Stomach (tissue), 9 donors: ENCODE data around the gene NTRK2. TPM values are rescaled to one million over a fixed set of nuclear protein-coding genes. Genes with fewer than 3 reads are reported as not detected.

Experiments
- DNase-seq, 2 donors: peaks; one replicate each; pipeline versions ENCODE4 v3.0.0 to v3.0.0-alpha.2; 2013 to 2019
- H3K27ac ChIP-seq, 5 donors: fragments of 200-600 bp in 4 of 5; sonication (generic) in 4 of 5; one replicate each; pipeline ENCODE4 v1.5.1; 2013 to 2019; ENCODE audit warnings: mild to moderate bottlenecking in 1 of 5, moderate library complexity in 1 of 5
- H3K27me3 ChIP-seq, 3 donors: fragments of 200-600 bp; sonication (generic); one replicate each; pipeline ENCODE4 v1.5.1; 2017 to 2019; ENCODE audit warnings: mixed run types in 1 of 3
- H3K36me3 ChIP-seq, 4 donors: fragments of 200-600 bp; sonication (generic); 1 replicate in 3 of 4; 2 replicates in 1 of 4; pipeline ENCODE4 v1.5.1; 2016 to 2019
- H3K4me1 ChIP-seq, 4 donors: fragments of 200-600 bp; sonication (generic); one replicate each; pipeline ENCODE4 v1.5.1; 2016 to 2019
- H3K4me3 ChIP-seq, 4 donors: fragments of 200-600 bp; sonication (generic) in 3 of 4; one replicate each; pipeline ENCODE4 v1.5.1; 2016 to 2019; ENCODE audit warnings: mild to moderate bottlenecking in 1 of 4
- H3K9me3 ChIP-seq, 4 donors: fragments of 200-600 bp; sonication (generic); one replicate each; pipeline ENCODE4 v1.5.1; 2016 to 2019
- EP300 ChIP-seq: sonication (generic); formaldehyde crosslinking; IDR thresholded peaks from one replicate; pipeline ENCODE4 v1.6.1; 2017; ENCODE audit warnings: antibody characterized with exemption
- POLR2A ChIP-seq, 4 donors: fragments of 450-650 bp; IDR thresholded peaks; one replicate each; pipeline ENCODE4 v1.6.1; 2016; ENCODE audit warnings: antibody characterized with exemption in 4 of 4, control low read depth in 2 of 4, mild to moderate bottlenecking in 1 of 4, moderate library complexity in 1 of 4
- POLR2AphosphoS5 ChIP-seq, 3 donors: sonication (generic); formaldehyde crosslinking; IDR thresholded peaks; one replicate each; pipeline ENCODE4 v1.6.1; 2016; ENCODE audit warnings: antibody characterized with exemption in 3 of 3
- WGBS, 5 donors: extraction: QIAGEN DNeasy Blood & Tissue Kit in 3 of 5; methylation state at CpG; one replicate each; pipeline versions ENCODE4 v1.1.5 to v1.1.7; 2013 to 2018; 5-methylcytosine and 5-hydroxymethylcytosine counted together
- intact Hi-C: fragments of 100-400 bp; cut with DNase I; formaldehyde crosslinking; loops from one replicate; pipeline ENCODE4 v1.15.1; 2023; ENCODE audit warnings: low total_unique reads
- polyA plus RNA-seq, 3 donors: library from polyadenylated mRNA; stranded (reverse); fragments of 200-250 nt; gene quantifications; one replicate each; pipeline ENCODE4 v1.2.3, GENCODE V29; 2013
- total RNA-seq, 5 donors: library from RNA; depleted of rRNA; stranded (reverse); fragments of >200 nt; gene quantifications; one replicate each; pipeline versions ENCODE4 v1.1.0 to v1.2.3, GENCODE V29; 2014 to 2016
- TF ChIP-seq, protein P1 (sequence below), 7 experiments: fragments of 450-650 bp in 4 of 7; fragments of 200-600 bp in 3 of 7; sonication (generic) in 3 of 7; IDR thresholded peaks; one replicate each; pipeline ENCODE4 v1.5.1; 2016 to 2019; ENCODE audit warnings: antibody characterized with exemption in 7 of 7, control low read depth in 2 of 7, mild to moderate bottlenecking in 1 of 7
- donor health status: healthy with polysubstance abuse.
- donor health status: Bipolar disorder and iron deficiency.
- donor health status: healthy.

The NTRK2 gene
- total and polyA plus RNA-seq, 8 donors: 0.06 to 8.8 (median 2.6) TPM

DNA sequence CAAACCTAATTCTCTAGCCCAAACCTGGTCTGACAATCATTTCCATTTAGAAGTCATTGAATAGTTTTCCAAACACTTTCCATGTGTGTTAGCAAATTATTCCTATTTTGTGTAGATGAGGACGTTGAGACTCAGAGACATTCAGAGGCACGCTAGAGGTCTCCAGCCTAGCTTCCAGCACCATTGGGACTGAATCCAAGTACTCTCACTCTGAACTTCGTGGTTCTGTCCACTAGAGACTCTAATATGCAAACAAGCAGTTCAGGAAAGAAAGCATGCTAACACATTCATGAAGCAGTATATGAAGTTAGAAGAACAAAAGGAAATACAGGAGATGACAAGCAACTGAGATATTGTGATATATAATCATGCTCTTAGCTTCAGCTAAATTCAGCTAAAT is 354.8 kb downstream of the NTRK2 start:
- intact Hi-C loops: no loop called here
- Histone ChIP-seq H3K27me3 (no peaks in the 10 kb centered on the region), H3K4me3 (no peak overlapping the region), H3K36me3 (no peaks in the 10 kb centered on the region), H3K4me1 (no peaks in the 10 kb centered on the region), H3K9me3 (no peaks in the 10 kb centered on the region), H3K27ac (no peak overlapping the region)
- WGBS, 5 donors: 26 to 53% (median 34%) methylated on average over 3 of the region's 3 CpGs
- TF ChIP-seq POLR2A (IDR thresholded peaks at IDR 0.05): no peak
- TF ChIP-seq, protein P1, sequence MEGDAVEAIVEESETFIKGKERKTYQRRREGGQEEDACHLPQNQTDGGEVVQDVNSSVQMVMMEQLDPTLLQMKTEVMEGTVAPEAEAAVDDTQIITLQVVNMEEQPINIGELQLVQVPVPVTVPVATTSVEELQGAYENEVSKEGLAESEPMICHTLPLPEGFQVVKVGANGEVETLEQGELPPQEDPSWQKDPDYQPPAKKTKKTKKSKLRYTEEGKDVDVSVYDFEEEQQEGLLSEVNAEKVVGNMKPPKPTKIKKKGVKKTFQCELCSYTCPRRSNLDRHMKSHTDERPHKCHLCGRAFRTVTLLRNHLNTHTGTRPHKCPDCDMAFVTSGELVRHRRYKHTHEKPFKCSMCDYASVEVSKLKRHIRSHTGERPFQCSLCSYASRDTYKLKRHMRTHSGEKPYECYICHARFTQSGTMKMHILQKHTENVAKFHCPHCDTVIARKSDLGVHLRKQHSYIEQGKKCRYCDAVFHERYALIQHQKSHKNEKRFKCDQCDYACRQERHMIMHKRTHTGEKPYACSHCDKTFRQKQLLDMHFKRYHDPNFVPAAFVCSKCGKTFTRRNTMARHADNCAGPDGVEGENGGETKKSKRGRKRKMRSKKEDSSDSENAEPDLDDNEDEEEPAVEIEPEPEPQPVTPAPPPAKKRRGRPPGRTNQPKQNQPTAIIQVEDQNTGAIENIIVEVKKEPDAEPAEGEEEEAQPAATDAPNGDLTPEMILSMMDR (IDR thresholded peaks at IDR 0.05): no peak
- no peak for TF ChIP-seq POLR2AphosphoS5 (IDR thresholded peaks at IDR 0.05)
- no peak for TF ChIP-seq EP300
- DNase-seq: peak in 1 of 2 donors; percentile 37

DNA sequence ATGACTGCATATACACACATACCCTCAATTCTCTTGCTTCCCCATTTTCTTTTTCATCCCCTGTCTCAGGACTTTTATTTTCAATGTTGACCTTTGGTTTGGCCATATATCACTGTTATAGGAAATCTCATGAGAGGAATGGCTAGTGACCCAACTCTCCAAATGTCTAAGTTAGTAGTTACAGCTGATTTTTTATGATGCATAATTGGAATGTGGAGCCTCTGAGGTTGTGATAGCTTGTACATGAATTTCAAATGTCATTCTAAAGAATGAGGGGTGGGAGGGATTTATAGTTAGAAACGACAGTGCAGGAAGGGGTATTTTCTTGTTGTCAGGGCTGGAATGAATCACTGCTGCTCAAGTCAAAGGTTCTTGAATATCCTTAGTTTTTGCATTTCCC is 356.1 kb downstream of the NTRK2 start:
- Histone ChIP-seq H3K4me1 (no peaks in the 10 kb centered on the region), H3K9me3 (no peaks in the 10 kb centered on the region), H3K4me3 (no peak overlapping the region), H3K27ac (no peak overlapping the region), H3K36me3 (no peaks in the 10 kb centered on the region), H3K27me3 (no peaks in the 10 kb centered on the region)
- DNase-seq: no peak
- intact Hi-C loops: no loop called here
- WGBS, 5 donors: 20 to 62% (median 33%) methylated on average over 1 of the region's 1 CpG
- TF ChIP-seq, protein P1 (IDR thresholded peaks at IDR 0.05): no peak
- TF ChIP-seq POLR2A (IDR thresholded peaks at IDR 0.05) (no peak), EP300 (no peak), POLR2AphosphoS5 (IDR thresholded peaks at IDR 0.05) (no peak)

DNA sequence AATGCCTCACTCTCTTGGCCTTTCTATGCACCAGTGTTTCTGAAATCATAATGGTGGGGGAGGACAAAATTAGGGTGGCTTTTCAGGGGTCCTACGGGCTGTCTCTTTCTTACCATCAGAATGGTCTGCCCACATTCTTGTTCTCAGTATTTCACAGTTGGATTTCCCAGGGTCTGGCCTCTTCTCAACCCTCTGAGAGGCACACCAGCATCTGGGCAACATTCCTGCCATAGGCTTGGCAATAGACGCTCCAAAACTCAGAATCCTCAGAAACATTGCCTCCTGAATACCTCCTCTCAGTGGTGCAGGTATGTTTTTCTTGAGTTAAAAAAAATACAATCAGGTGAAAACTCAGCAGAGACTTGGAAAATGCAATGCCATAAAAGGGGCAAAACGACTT is 358.3 kb downstream of the NTRK2 start:
- WGBS, 5 donors: 67 to 87% (median 86%) methylated on average over 3 of the region's 3 CpGs
- H3K4me1 ChIP-seq: no peaks in the 10 kb centered on the region
- no peaks in the 10 kb centered on the region for H3K27me3 ChIP-seq
- H3K27ac ChIP-seq: no peak overlapping the region
- H3K4me3 ChIP-seq: no peak overlapping the region
- TF ChIP-seq, protein P1 (IDR thresholded peaks at IDR 0.05): no peak
- no peak for TF ChIP-seq EP300
- TF ChIP-seq POLR2AphosphoS5 (IDR thresholded peaks at IDR 0.05): no peak
- TF ChIP-seq POLR2A (IDR thresholded peaks at IDR 0.05): no peak
- DNase-seq: no peak
- H3K36me3 ChIP-seq: no peaks in the 10 kb centered on the region
- intact Hi-C loops: no loop called here
- no peaks in the 10 kb centered on the region for H3K9me3 ChIP-seq

DNA sequence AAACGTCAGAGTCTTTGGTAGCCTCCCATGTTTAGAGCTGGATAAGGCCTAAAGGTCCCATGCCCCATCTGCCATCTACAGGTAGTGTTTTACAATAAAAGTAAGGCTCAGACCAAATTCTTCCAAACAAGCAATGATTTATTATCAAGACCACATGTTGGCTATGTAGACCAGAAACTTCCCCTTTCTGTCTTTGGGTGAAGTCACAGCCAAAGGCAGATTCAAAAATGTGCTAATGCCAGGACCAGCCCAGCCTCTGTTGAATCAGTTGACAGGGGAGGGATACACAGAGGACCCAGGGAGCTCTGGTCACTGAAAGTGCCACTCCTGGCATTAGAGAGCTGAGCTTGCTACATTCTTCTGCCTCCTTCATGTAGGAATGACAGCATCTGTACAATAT is 360.8 kb downstream of the NTRK2 start:
- Histone ChIP-seq H3K9me3 (no peaks in the 10 kb centered on the region), H3K27me3 (no peaks in the 10 kb centered on the region), H3K4me1 (no peaks in the 10 kb centered on the region)

More for the DNA sequence above, 360.8 kb downstream of the NTRK2 start:
- TF ChIP-seq POLR2AphosphoS5 (IDR thresholded peaks at IDR 0.05) (no peak), EP300 (no peak), POLR2A (IDR thresholded peaks at IDR 0.05) (no peak)
- TF ChIP-seq, protein P1 (IDR thresholded peaks at IDR 0.05): no peak
- intact Hi-C loops: no loop called here
- no peak for DNase-seq
- Histone ChIP-seq H3K27ac (no peak overlapping the region), H3K4me3 (no peak overlapping the region), H3K36me3 (no peaks in the 10 kb centered on the region)
- 51 to 74% (median 56%) methylated on average over 1 of the region's 1 CpG for WGBS, 5 donors
